Stimulated activated CD4-positive, alpha-beta T cell treated with anti-CD3 and anti-CD28 coated beads, Interleukin-4, amount 100 ng/mL, for 1 hour (primary cell): ENCODE results near the gene TRIM66.

Experiments
- DNase-seq: peaks from one replicate; pipeline ENCODE4 v3.0.0-alpha.2; 2020

TRIM66 gene

GRCh38 chr11:8682303-8683114 is at the start of gene TRIM66, which contains the start of gene RPL27A:
TSS of gene TRIM66 (minus strand) at chr11:8682665. CDS start at chr11:8672274, 10,391 bp downstream.
TSS of gene RPL27A (plus strand) at chr11:8682792. CDS start at chr11:8682814, 22 bp downstream.
- peak; percentile 100 for DNase-seq

GRCh38 chr11:8731647-8732323 is 49.3 kb upstream of the TRIM66 start:
- no peak for DNase-seq

- no peak for DNase-seq
Measured at GRCh38 chr11:8730697-8731020, 48.2 kb upstream of the TRIM66 start.

- DNase-seq, result no peak
Measured at GRCh38 chr11:8729837-8730696, 47.6 kb upstream of the TRIM66 start.

GRCh38 chr11:8729067-8729466 is 46.6 kb upstream of the TRIM66 start:
- DNase-seq, result no peak

- DNase-seq, result no peak
Measured at GRCh38 chr11:8728563-8728962, 46.1 kb upstream of the TRIM66 start.

- no peak for DNase-seq
Measured at GRCh38 chr11:8726395-8726794, 43.9 kb upstream of the TRIM66 start.

- DNase-seq, result no peak
Measured at GRCh38 chr11:8724682-8725081, 42.2 kb upstream of the TRIM66 start.

- no peak for DNase-seq
Measured at GRCh38 chr11:8723711-8724110, 41.2 kb upstream of the TRIM66 start.

- no peak for DNase-seq
Measured at GRCh38 chr11:8722809-8723208, 40.3 kb upstream of the TRIM66 start.

GRCh38 chr11:8721609-8722500 is 39.4 kb upstream of the TRIM66 start:
- DNase-seq, result no peak

DNA sequence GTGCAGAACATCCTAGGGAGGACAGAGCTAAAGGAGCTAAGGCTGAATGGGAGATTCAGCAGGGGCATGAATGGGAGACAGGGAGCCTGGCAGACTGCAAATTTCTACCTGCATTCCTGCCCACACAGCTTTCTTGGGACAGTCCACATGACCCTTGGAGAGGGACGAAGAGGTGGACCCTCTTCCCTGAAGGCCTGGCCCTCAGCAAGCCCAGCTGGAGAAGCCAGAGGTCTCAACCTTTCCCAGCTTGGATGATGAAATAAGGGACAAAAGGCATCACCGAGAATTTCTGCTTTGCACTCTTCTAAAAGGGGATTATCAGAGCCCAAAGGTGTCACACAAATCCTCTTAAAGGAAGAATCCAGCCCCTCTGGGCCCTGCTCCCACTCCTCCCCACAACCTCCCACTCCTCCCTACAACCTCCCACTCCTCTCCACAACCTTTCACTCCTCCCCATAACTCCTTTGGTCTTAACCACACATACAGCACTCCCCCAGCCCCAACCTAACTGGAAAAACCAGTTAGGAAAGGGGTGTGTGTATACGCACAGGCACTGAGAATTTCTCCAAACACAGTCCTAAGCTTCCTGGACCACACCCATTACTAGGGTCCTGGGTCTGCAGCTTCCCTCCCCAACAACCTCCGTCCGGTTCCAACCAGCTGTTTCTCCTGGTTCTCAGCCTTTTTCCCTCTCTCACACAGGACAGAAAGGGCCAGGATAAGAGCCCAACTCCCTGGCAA is 38.6 kb upstream of the TRIM66 start:
- no peak for DNase-seq

GRCh38 chr11:8720352-8720751 is 37.9 kb upstream of the TRIM66 start:
- DNase-seq, result no peak

GRCh38 chr11:8719721-8720120 is 37.3 kb upstream of the TRIM66 start:
- no peak for DNase-seq

DNA sequence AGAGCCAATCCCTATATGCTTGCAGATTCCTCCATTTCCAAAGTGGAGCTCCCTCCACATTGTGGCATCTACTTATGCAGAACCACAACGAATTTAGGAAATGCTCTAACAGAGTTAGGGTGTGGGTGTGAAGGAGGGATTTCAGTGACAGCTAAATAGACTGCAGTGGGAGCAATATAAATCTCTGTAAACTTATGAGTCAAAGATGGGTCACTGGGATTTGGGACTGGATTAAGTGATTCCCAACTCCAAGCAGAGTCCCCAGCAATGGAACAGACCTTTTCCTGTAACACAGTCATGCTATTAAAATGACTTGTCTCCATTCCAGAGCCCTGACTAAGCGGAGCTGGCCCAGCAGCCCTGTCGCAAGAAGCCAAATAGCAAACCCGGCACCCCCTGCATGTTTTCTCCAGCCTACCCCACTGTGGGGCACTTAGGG is 36.8 kb upstream of the TRIM66 start:
- no peak for DNase-seq

DNA sequence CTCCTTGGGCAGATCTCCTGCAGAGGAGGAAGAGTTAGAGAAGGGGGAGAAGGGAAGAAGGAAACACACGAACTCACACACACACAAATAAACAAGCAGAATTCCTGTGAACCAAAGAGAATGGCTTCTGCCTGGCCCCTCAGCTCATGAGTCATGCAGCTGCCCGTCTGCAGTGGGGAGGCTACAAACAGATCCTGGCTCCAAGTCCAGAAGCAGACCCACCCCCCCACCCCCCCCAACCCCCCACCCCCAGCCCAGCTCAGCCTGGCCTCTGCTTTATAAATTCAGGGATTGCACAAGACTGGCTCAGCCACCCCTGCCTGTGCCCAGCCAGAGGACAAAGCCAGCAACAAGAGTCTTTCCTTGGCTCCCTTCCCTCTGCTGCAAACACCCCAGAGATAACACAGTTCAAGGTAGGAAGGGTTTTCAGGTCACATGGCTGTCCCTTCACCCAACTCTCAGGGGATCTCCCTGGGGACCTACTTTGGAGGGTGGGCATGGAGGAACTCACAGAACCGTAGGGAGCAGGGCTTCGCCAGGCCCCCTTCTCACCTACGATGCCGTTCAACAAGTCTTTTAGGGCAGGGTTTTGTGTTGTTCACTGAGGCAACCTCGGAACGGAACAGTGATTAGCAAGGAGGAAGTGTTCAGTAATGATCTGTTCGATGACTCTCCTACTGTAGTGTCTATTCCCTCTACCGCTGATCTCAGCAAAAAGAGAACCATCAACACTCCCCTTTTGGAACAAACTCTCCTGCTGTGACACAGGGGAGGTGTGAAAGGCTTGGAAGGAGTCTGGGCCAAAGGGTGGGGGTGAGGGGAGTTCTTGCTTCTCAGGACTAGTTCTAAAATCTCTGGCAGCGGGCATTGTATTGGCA is 35.6 kb upstream of the TRIM66 start:
- no peak for DNase-seq

DNA sequence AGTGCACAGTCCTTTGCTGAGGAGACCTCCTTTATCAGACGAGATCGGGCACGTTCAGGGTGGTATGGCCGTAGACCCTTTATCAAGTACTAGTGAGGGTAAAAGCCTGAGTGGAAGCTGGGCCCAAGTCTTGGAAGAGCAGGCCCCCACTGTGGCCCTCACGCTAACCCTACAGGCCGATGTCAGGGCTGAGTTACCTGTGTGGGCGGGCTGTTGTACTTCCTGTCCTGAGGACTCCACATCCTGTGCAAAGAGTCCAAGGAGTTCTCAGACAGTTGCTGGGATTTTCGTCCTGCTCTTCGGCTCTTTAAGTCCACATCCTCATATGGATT is 35.0 kb upstream of the TRIM66 start:
- DNase-seq, result no peak

DNA sequence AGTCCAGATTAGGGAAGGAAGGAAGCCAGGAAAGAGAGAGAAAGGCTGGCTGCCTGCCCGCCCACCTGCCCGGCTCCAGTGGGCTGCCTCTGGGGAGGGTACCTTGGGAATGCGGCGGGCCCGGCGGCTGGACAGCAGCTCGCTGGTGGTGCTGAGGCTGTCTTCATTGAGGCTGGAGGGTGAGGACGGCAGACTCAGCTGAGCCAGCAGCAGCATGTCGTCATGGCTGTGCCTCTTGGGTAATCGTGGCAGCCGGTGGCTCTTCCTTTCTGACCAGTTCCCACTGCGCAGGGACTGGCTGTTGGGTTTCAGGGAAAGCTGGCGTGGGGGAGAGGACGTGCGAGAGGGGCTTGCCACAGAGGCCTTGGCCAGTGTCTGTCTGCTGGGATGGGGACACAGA is 33.0 kb upstream of the TRIM66 start:
- no peak for DNase-seq

DNA sequence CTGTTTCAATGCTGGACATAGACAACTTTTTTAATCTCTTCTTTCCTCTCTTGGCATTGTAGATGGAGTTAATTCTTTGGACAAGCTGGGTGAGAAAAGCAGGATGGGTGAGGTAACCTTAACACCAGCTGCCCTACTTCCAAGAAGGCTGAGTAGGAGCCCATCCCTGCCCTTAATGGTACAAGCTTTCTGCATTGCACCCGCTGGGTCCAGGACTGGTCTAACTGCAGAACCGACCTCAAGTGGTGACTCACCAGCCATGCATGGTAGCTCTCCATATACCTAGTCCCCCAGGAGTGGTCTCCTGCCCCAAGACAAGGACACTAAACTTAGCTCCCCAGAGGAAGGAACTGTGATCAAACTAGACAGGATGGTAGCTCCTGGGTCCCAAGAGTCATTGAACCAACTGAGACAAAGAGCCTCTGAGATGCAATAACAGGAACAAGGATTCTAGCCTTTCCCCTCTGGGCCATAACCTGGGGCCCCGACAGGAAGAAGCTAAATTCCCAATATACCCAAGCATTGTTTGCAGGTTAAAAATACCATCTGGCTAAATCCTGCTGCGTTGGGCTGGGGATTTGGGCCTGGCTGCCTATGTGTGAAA is 32.3 kb upstream of the TRIM66 start:
- DNase-seq, result no peak

GRCh38 chr11:8713760-8714454 is 31.4 kb upstream of the TRIM66 start:
- DNase-seq, result no peak
